H1 (cell line): ENCODE measurements around the gene ADGRA3. TPM values are rescaled to one million over a fixed set of nuclear protein-coding genes. Genes with fewer than 3 reads are reported as not detected.

Experiments used
- CTCF ChIA-PET: fragments of 300-600 bp; sonication (Branson Sonifier 250); formaldehyde crosslinking; loops from one replicate; lab custom pipeline; 2021; ENCODE audit not compliant: partially characterized antibody; lab: Charles Lee
- POLR2A ChIA-PET: fragments of 300-600 bp; sonication (Branson Sonifier 250); formaldehyde crosslinking; loops from one replicate; lab custom pipeline; 2021; ENCODE audit warnings: inconsistent platforms; ENCODE audit not compliant: partially characterized antibody; lab: Charles Lee
- DNase-seq, 2 experiments: peaks; one replicate each; pipeline versions ENCODE4 v3.0.0 to v3.0.0-alpha.2; 2010 to 2022; ENCODE audit warnings: low spot score in 2 of 2, low read depth in 1 of 2, mixed read lengths in 1 of 2
- FAIRE-seq: peaks from 2 replicates; lab custom pipeline; 2011; peaks lifted over from hg19 to GRCh38; lab: Jason Lieb, UNC
- H2AFZ ChIP-seq: 2 replicates; pipeline ENCODE4 v1.8.1; 2012; ENCODE audit warnings: low read length, inconsistent platforms
- H2AK5ac ChIP-seq: 2 replicates; pipeline ENCODE4 v1.6.1; 2013; ENCODE audit warnings: low read depth, low read length
- H2BK120ac ChIP-seq: replicated peaks from 2 replicates; pipeline ENCODE3; 2013; ENCODE audit warnings: low read depth, low read length, inconsistent platforms
- H2BK12ac ChIP-seq: 2 replicates; pipeline ENCODE4 v1.6.1; 2013; ENCODE audit warnings: low read depth, low read length
- H2BK15ac ChIP-seq: 2 replicates; pipeline ENCODE4 v1.6.1; 2013; ENCODE audit warnings: low read length
- H2BK20ac ChIP-seq: 2 replicates; pipeline ENCODE4 v1.6.1; 2013; ENCODE audit warnings: low read length
- H2BK5ac ChIP-seq: 2 replicates; pipeline ENCODE4 v1.6.1; 2013; ENCODE audit warnings: low read depth, low read length
- H3K14ac ChIP-seq: 2 replicates; pipeline ENCODE4 v1.6.1; 2013; ENCODE audit warnings: inconsistent platforms; ENCODE audit not compliant: insufficient read length
- H3K18ac ChIP-seq: 2 replicates; pipeline ENCODE4 v1.6.1; 2013; ENCODE audit warnings: low read length; ENCODE audit errors: extremely low read depth
- H3K23ac ChIP-seq: 2 replicates; pipeline ENCODE4 v1.6.1; 2013; ENCODE audit warnings: inconsistent platforms; ENCODE audit not compliant: insufficient read length
- H3K23me2 ChIP-seq: 2 replicates; pipeline ENCODE4 v1.6.1; 2013; ENCODE audit warnings: low read depth, low read length
- H3K27ac ChIP-seq: 2 replicates; pipeline ENCODE4 v1.6.1; 2011; ENCODE audit warnings: low read depth, low read length, inconsistent platforms
- H3K27me3 ChIP-seq, 4 experiments: replicated peaks in 1 of 4; 1 replicate in 1 of 4; 2 replicates in 3 of 4; pipeline versions ENCODE4 v1.6.1 to v1.8.1; 2011 to 2013; ENCODE audit warnings: low read length in 3 of 4, mild to moderate bottlenecking in 3 of 4, inconsistent platforms in 2 of 4, mixed read lengths in 2 of 4, moderate library complexity in 1 of 4; ENCODE audit not compliant: control insufficient read depth in 3 of 4, insufficient read depth in 3 of 4; ENCODE audit errors: extremely low read depth in 1 of 4
- H3K36me3 ChIP-seq, 4 experiments: 2 replicates each; pipeline versions ENCODE4 v1.6.1 to v1.8.1; 2011 to 2013; ENCODE audit warnings: mild to moderate bottlenecking in 4 of 4, low read length in 3 of 4, moderate library complexity in 2 of 4, control low read depth in 1 of 4, inconsistent platforms in 1 of 4; ENCODE audit not compliant: insufficient read depth in 4 of 4, control insufficient read depth in 2 of 4
- H3K4ac ChIP-seq: replicated peaks from 2 replicates; pipeline ENCODE3; 2013; ENCODE audit warnings: low read length, low read depth, mixed read lengths, inconsistent platforms; ENCODE audit not compliant: insufficient read length
- H3K4me1 ChIP-seq, 4 experiments: replicated peaks in 1 of 4; 1 replicate in 1 of 4; 2 replicates in 3 of 4; pipeline versions ENCODE4 v1.6.1 to v1.8.1; 2011 to 2013; ENCODE audit warnings: low read length in 3 of 4, inconsistent platforms in 2 of 4, mixed read lengths in 1 of 4; ENCODE audit not compliant: insufficient read depth in 4 of 4, control insufficient read depth in 3 of 4
- H3K4me2 ChIP-seq, 2 experiments: 2 replicates each; pipeline versions ENCODE4 v1.6.1 to v1.8.1; 2011 to 2013; ENCODE audit warnings: low read depth in 2 of 2, low read length in 2 of 2, control low read depth in 1 of 2, inconsistent platforms in 1 of 2, mild to moderate bottlenecking in 1 of 2; ENCODE audit not compliant: insufficient read depth in 1 of 2
- H3K4me3 ChIP-seq, 4 experiments: fragments of 200-600, 300-600 bp in 1 of 4; sonication (generic), shearing (Covaris generic), sonication (Bioruptor Twin) in 1 of 4; 2 replicates each; pipeline versions ENCODE4 v1.5.1 to v1.8.1; 2011 to 2016; ENCODE audit warnings: low read length in 4 of 4, low read depth in 3 of 4, control low read depth in 2 of 4, inconsistent platforms in 2 of 4, mild to moderate bottlenecking in 2 of 4, mixed read lengths in 1 of 4, moderate library complexity in 1 of 4; ENCODE audit not compliant: insufficient read depth in 2 of 4; ENCODE audit errors: extremely low read depth in 1 of 4
- H3K56ac ChIP-seq: replicated peaks from 2 replicates; pipeline ENCODE3; 2013; ENCODE audit warnings: low read depth, mild to moderate bottlenecking, mixed read lengths, low read length, inconsistent platforms; ENCODE audit not compliant: insufficient read length
- H3K79me1 ChIP-seq: 2 replicates; pipeline ENCODE4 v1.6.1; 2013; ENCODE audit warnings: low read depth, low read length, control low read depth
- H3K79me2 ChIP-seq, 2 experiments: 2 replicates each; pipeline versions ENCODE4 v1.6.1 to v1.8.1; 2012 to 2013; ENCODE audit warnings: low read length in 2 of 2, mild to moderate bottlenecking in 2 of 2, inconsistent platforms in 1 of 2; ENCODE audit not compliant: insufficient read depth in 2 of 2, control insufficient read depth in 1 of 2
- H3K9ac ChIP-seq, 4 experiments: replicated peaks in 1 of 4; 1 replicate in 1 of 4; 2 replicates in 3 of 4; pipeline versions ENCODE4 v1.6.1 to v1.8.1; 2011 to 2013; ENCODE audit warnings: low read depth in 3 of 4, low read length in 3 of 4, control low read depth in 2 of 4, mild to moderate bottlenecking in 2 of 4, moderate library complexity in 2 of 4, inconsistent platforms in 1 of 4; ENCODE audit errors: extremely low read depth in 1 of 4
- H3K9me3 ChIP-seq, 2 experiments: 2 replicates each; pipeline versions ENCODE4 v1.6.1 to v1.8.1; 2012 to 2013; ENCODE audit warnings: mild to moderate bottlenecking in 2 of 2, moderate library complexity in 2 of 2, control low read depth in 1 of 2, inconsistent platforms in 1 of 2, low read depth in 1 of 2, low read length in 1 of 2, mixed read lengths in 1 of 2; ENCODE audit not compliant: insufficient read depth in 2 of 2
- H4K20me1 ChIP-seq, 2 experiments: replicated peaks in 1 of 2; 2 replicates each; pipeline versions ENCODE3 to v1.8.1; 2011 to 2013; ENCODE audit warnings: inconsistent platforms in 2 of 2, low read length in 2 of 2, mild to moderate bottlenecking in 1 of 2; ENCODE audit not compliant: insufficient read depth in 2 of 2, control insufficient read depth in 1 of 2
- H4K5ac ChIP-seq: 2 replicates; pipeline ENCODE4 v1.6.1; 2013; ENCODE audit warnings: low read length, low read depth, mixed read lengths, inconsistent platforms; ENCODE audit not compliant: insufficient read length
- H4K8ac ChIP-seq: 2 replicates; pipeline ENCODE4 v1.8.0; 2013; ENCODE audit warnings: mild to moderate bottlenecking, moderate library complexity, low read length, inconsistent platforms; ENCODE audit not compliant: insufficient read depth; ENCODE audit errors: extremely low read depth
- H4K91ac ChIP-seq: replicated peaks from 2 replicates; pipeline ENCODE3; 2013; ENCODE audit warnings: low read length, mixed read lengths, inconsistent platforms; ENCODE audit not compliant: insufficient read length
- ATF2 ChIP-seq: IDR thresholded peaks from 2 replicates; pipeline ENCODE4 v1.6.1; 2012; ENCODE audit warnings: low read length, inconsistent platforms
- CHD2 ChIP-seq: IDR thresholded peaks from 2 replicates; pipeline ENCODE4 v1.6.1; 2012; ENCODE audit warnings: low read length, improper control_type of control experiment
- JUND ChIP-seq: IDR thresholded peaks from 2 replicates; pipeline ENCODE4 v1.6.1; 2011; ENCODE audit warnings: mild to moderate bottlenecking, improper control_type of control experiment, low read length
- RAD21 ChIP-seq, 2 experiments: IDR thresholded peaks in 1 of 2; conservative IDR thresholded peaks in 1 of 2; 2 replicates each; pipeline ENCODE4 v1.6.1; 2011; ENCODE audit warnings: low read depth in 2 of 2, low read length in 2 of 2, improper control_type of control experiment in 1 of 2, inconsistent platforms in 1 of 2, mild to moderate bottlenecking in 1 of 2, moderate library complexity in 1 of 2
- SP4 ChIP-seq: IDR thresholded peaks from 2 replicates; pipeline ENCODE4 v1.6.1; 2012; ENCODE audit warnings: low read length, inconsistent platforms
- WGBS, 2 experiments: shearing (Covaris generic) in 1 of 2; methylation state at CpG; one replicate each; pipeline versions ENCODE4 v1.1.6 to v1.1.7; 2013 to 2015; ENCODE audit warnings: low lambda C conversion rate in 2 of 2, mixed read lengths in 2 of 2, inconsistent platforms in 1 of 2, low coverage in 1 of 2, missing lambda C conversion rate in 1 of 2; ENCODE audit not compliant: insufficient replicate concordance in 2 of 2, insufficient coverage in 1 of 2, insufficient read length in 1 of 2; ENCODE audit errors: extremely low coverage in 1 of 2, missing lambda C conversion rate in 1 of 2; 5-methylcytosine and 5-hydroxymethylcytosine counted together
- polyA plus RNA-seq, 7 experiments: library from polyadenylated mRNA; depleted of rRNA in 3 of 7; stranded (reverse) in 5 of 7; unstranded in 2 of 7; fragments of >200 nt in 5 of 7; fragments of 200-250 nt in 2 of 7; gene quantifications; 1 replicate in 5 of 7; 2 replicates in 1 of 7; 4 replicates in 1 of 7; pipeline versions ENCODE4 v1.2.1 to v1.2.3, GENCODE V29; 2011 to 2013; ENCODE audit warnings: missing spikeins in 2 of 7, mixed read lengths in 2 of 7
- total RNA-seq: library from RNA; stranded (reverse); fragmentation: NEBNext Ultra II Directional; extraction: Animal tissue kit (Norgen Biotek cat#: 25700); gene quantifications from 2 replicates; pipeline ENCODE4 v1.2.1, GENCODE V29; 2021
- TF ChIP-seq, protein P1 (sequence below), 3 experiments: IDR thresholded peaks; 1 replicate in 2 of 3; 2 replicates in 1 of 3; pipeline versions ENCODE4 v1.5.1 to v1.6.1; 2011; ENCODE audit warnings: low read length in 3 of 3, mild to moderate bottlenecking in 3 of 3, inconsistent platforms in 2 of 3, low read depth in 1 of 3, moderate library complexity in 1 of 3; ENCODE audit not compliant: insufficient read depth in 1 of 3; ENCODE audit errors: control extremely low read depth in 1 of 3

ADGRA3 gene
- total and polyA plus RNA-seq, 2 of the 8 experiments (the other 6 are each of a cell fraction or from before 2014, with no cell fraction given): 31.5 to 63.0 TPM

DNA sequence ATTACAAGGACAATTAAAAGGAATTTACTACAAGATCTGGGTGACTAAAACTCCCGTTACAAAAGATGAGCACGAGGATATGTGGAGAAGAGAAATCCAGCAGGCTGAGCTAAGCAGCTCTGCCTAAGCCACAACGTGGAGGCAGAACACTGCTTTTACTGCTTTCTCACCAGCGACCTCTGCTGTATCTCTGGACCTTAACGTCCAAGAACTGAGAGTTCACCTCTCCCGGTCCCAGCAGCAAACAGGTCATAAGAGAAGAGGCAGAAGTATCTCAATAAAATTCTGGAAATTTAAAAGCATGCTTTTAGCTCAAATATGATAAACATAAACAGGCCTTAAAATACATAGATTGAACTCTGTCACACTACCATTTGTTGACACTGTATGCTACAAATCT is 81.0 kb downstream of the ADGRA3 start:
- peaks cover 1 to 2% of the 10 kb centered on the region in 2 experiments for H4K20me1 ChIP-seq
- no peak overlapping the region for H2AFZ ChIP-seq
- H3K23ac ChIP-seq: no peak overlapping the region
- no peak overlapping the region for H3K9ac ChIP-seq
- H3K4ac ChIP-seq: no peak overlapping the region
- H3K79me2 ChIP-seq: peaks cover 0 to 3% of the 10 kb centered on the region in 2 experiments; a peak in 1 of 4 replicates
- no peak overlapping the region for H2BK20ac ChIP-seq
- FAIRE-seq (peak; percentile 98), DNase-seq (no peak)
- no peaks in the 10 kb centered on the region for H3K23me2 ChIP-seq
- no peak overlapping the region for H3K18ac ChIP-seq
- H3K4me2 ChIP-seq: no peak overlapping the region
- H2BK5ac ChIP-seq: no peak overlapping the region
- 34% methylated on average over 6 of the region's 6 CpGs; no CpG with 5 or more reads in 1 of the 2 experiments for WGBS, 2 experiments
- no peak overlapping the region for H4K5ac ChIP-seq
- no peak overlapping the region for H2BK12ac ChIP-seq
- H3K27ac ChIP-seq: no peak overlapping the region
- peaks cover 0 to 4% (median 2%) of the 10 kb centered on the region in 4 experiments; a peak in 4 of 7 replicates for H3K4me1 ChIP-seq
- H4K8ac ChIP-seq: no peak overlapping the region
- H2BK120ac ChIP-seq: no peak overlapping the region
- no peak overlapping the region for H3K56ac ChIP-seq
- no peak overlapping the region for H3K14ac ChIP-seq
- H3K27me3 ChIP-seq: no peaks in the 10 kb centered on the region
- no peak overlapping the region for H2BK15ac ChIP-seq
- peaks cover 0 to 14% (median 5%) of the 10 kb centered on the region in 4 experiments; a peak in 5 of 8 replicates for H3K36me3 ChIP-seq
- no peak overlapping the region for H3K4me3 ChIP-seq
- ChIA-PET POLR2A (interaction anchor here (1.3 kb wide), 1 partner anchor 17 kb away, joined by 3 read pairs; no protein-coding TSS in a partner anchor), CTCF (interaction anchor here (0.7 to 2.0 kb wide), 16 partner anchors 10 to 645 kb away, joined by 3 to 13 read pairs (median 4); no protein-coding TSS in a partner anchor)
- no peaks in the 10 kb centered on the region for H3K9me3 ChIP-seq
- no peak for TF ChIP-seq SP4
- TF ChIP-seq, protein P1, sequence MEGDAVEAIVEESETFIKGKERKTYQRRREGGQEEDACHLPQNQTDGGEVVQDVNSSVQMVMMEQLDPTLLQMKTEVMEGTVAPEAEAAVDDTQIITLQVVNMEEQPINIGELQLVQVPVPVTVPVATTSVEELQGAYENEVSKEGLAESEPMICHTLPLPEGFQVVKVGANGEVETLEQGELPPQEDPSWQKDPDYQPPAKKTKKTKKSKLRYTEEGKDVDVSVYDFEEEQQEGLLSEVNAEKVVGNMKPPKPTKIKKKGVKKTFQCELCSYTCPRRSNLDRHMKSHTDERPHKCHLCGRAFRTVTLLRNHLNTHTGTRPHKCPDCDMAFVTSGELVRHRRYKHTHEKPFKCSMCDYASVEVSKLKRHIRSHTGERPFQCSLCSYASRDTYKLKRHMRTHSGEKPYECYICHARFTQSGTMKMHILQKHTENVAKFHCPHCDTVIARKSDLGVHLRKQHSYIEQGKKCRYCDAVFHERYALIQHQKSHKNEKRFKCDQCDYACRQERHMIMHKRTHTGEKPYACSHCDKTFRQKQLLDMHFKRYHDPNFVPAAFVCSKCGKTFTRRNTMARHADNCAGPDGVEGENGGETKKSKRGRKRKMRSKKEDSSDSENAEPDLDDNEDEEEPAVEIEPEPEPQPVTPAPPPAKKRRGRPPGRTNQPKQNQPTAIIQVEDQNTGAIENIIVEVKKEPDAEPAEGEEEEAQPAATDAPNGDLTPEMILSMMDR (IDR thresholded peaks at IDR 0.05; ENCODE audit: control extremely low read depth in 1 of 3, insufficient read depth in 1 of 3, low read depth in 1 of 3, low read length in 3 of 3): peak; percentile 35 to 72 (median 67)
- no peak for TF ChIP-seq CHD2
- TF ChIP-seq JUND: no peak
- TF ChIP-seq ATF2: no peak
- peak; percentile 45 to 63 for TF ChIP-seq RAD21 (IDR thresholded peaks at IDR 0.05 in 1 of 2, conservative IDR thresholded peaks at IDR 0.05 in 1 of 2; ENCODE audit: low read depth in 2 of 2, low read length in 2 of 2)
- H2AK5ac ChIP-seq: no peak overlapping the region
- no peaks in the 10 kb centered on the region for H3K79me1 ChIP-seq
- no peak overlapping the region for H4K91ac ChIP-seq
